Measurements from ENCODE around the gene CCDC102B. TPM values are rescaled to one million over a fixed set of nuclear protein-coding genes. Genes with fewer than 3 reads are reported as not detected.

Gene CCDC102B
- total and polyA plus RNA-seq, 2 experiments from 2014 or later: 1.3 to 2.1 TPM

DNA sequence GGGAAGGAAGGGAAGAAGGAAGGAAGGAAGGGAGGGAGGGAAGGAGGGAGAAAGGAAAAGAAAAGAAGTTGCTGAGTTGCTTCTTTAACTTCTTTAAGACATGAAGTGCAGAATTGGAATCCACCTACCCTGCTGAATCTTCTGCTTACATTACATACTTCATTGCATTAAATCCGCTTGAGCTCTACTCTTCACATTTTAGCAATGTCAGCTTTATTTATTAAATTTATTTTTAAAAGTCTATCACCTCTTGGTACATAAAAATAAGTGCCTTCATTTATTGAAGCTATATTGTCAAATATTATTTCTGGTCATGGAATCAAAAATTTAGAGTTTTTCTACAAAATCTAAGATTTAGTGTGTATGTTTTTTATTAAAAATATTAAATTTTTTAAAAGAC is 284.6 kb downstream of the CCDC102B start (continued):
- TF ChIP-seq, protein P1, sequence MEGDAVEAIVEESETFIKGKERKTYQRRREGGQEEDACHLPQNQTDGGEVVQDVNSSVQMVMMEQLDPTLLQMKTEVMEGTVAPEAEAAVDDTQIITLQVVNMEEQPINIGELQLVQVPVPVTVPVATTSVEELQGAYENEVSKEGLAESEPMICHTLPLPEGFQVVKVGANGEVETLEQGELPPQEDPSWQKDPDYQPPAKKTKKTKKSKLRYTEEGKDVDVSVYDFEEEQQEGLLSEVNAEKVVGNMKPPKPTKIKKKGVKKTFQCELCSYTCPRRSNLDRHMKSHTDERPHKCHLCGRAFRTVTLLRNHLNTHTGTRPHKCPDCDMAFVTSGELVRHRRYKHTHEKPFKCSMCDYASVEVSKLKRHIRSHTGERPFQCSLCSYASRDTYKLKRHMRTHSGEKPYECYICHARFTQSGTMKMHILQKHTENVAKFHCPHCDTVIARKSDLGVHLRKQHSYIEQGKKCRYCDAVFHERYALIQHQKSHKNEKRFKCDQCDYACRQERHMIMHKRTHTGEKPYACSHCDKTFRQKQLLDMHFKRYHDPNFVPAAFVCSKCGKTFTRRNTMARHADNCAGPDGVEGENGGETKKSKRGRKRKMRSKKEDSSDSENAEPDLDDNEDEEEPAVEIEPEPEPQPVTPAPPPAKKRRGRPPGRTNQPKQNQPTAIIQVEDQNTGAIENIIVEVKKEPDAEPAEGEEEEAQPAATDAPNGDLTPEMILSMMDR (conservative IDR thresholded peaks at IDR 0.05; ENCODE audit: low read depth in 2 of 2): no peak
- TF ChIP-seq STAT1 (IDR thresholded peaks at IDR 0.05; ENCODE audit: unreplicated experiment) (no peak), NANOG (IDR thresholded peaks at IDR 0.05; ENCODE audit: borderline replicate concordance) (no peak), EZH2 (IDR thresholded peaks at IDR 0.05; ENCODE audit: low read depth, unreplicated experiment) (no peak)

DNA sequence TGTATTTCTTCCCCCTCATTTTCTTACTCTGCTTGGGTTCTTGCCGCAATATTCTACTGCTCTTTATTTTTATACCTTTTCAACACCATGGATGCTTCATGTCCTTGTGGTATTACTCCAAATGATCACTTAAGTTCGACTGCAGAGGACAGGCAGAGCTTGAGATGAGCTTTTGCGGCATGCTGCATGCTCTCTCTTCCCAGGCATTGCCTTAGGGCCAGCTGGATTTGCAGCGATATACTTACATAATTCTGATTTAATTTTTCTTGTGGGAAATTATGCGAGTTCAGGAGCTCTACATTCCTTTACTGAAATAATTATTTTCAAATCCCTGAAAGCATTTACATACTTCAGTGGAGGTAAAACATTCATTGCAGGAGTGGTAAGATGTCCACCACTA is 288.1 kb downstream of the CCDC102B start:
- ATAC-seq (no peak), DNase-seq (ENCODE audit: low spot score) (no peak)
- Histone ChIP-seq H3F3A (replicated peaks; ENCODE audit: low read depth) (no peaks in the 10 kb centered on the region), H2AFZ (no peak overlapping the region; the same call in 1 of the 2 replicates), H3K27me3 (ENCODE audit: insufficient read depth) (no peaks in the 10 kb centered on the region), H3K9me2 (ENCODE audit: insufficient read depth) (no peaks in the 10 kb centered on the region), H3K4me1 (ENCODE audit: insufficient read depth) (peaks cover 7% of the 10 kb centered on the region; the same call in 1 of the 2 replicates), H3K36me3 (ENCODE audit: insufficient read depth) (no peaks in the 10 kb centered on the region), H4K20me1 (replicated peaks; ENCODE audit: insufficient read depth) (no peaks in the 10 kb centered on the region), H3K4me3 (no peak overlapping the region), H3K27ac (ENCODE audit: low read depth) (no peak overlapping the region), H3K4me2 (no peak overlapping the region), H3K79me2 (replicated peaks; ENCODE audit: insufficient read depth) (no peaks in the 10 kb centered on the region)
- no peaks in the 10 kb centered on the region for H3K36me3 Mint-ChIP-seq (ENCODE audit: low read depth)
- H3K27me3 Mint-ChIP-seq (ENCODE audit: insufficient read depth, low read depth, poor library complexity): no peaks in the 10 kb centered on the region
- H3K4me1 Mint-ChIP-seq: peaks cover 2% of the 10 kb centered on the region; the same call in 2 of the 3 replicates
- no peaks in the 10 kb centered on the region for H3K9me3 Mint-ChIP-seq
- H3K4me3 Mint-ChIP-seq: no peak overlapping the region
- no peak overlapping the region for H3K27ac Mint-ChIP-seq
- TF ChIP-seq EZH2 (IDR thresholded peaks at IDR 0.05; ENCODE audit: low read depth, unreplicated experiment): no peak
- TF ChIP-seq, protein P1 (conservative IDR thresholded peaks at IDR 0.05; ENCODE audit: low read depth in 2 of 2): no peak
- TF ChIP-seq STAT1 (IDR thresholded peaks at IDR 0.05; ENCODE audit: unreplicated experiment): no peak
- no peak for TF ChIP-seq POLR2AphosphoS5 (IDR thresholded peaks at IDR 0.05; ENCODE audit: low read depth)
- no peak for TF ChIP-seq ZNF331 (CRISPR knock-in tag; IDR thresholded peaks at IDR 0.05; ENCODE audit: low read depth)
- TF ChIP-seq, protein P2, sequence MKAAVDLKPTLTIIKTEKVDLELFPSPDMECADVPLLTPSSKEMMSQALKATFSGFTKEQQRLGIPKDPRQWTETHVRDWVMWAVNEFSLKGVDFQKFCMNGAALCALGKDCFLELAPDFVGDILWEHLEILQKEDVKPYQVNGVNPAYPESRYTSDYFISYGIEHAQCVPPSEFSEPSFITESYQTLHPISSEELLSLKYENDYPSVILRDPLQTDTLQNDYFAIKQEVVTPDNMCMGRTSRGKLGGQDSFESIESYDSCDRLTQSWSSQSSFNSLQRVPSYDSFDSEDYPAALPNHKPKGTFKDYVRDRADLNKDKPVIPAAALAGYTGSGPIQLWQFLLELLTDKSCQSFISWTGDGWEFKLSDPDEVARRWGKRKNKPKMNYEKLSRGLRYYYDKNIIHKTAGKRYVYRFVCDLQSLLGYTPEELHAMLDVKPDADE (IDR thresholded peaks at IDR 0.05): no peak
- TF ChIP-seq, protein P3, sequence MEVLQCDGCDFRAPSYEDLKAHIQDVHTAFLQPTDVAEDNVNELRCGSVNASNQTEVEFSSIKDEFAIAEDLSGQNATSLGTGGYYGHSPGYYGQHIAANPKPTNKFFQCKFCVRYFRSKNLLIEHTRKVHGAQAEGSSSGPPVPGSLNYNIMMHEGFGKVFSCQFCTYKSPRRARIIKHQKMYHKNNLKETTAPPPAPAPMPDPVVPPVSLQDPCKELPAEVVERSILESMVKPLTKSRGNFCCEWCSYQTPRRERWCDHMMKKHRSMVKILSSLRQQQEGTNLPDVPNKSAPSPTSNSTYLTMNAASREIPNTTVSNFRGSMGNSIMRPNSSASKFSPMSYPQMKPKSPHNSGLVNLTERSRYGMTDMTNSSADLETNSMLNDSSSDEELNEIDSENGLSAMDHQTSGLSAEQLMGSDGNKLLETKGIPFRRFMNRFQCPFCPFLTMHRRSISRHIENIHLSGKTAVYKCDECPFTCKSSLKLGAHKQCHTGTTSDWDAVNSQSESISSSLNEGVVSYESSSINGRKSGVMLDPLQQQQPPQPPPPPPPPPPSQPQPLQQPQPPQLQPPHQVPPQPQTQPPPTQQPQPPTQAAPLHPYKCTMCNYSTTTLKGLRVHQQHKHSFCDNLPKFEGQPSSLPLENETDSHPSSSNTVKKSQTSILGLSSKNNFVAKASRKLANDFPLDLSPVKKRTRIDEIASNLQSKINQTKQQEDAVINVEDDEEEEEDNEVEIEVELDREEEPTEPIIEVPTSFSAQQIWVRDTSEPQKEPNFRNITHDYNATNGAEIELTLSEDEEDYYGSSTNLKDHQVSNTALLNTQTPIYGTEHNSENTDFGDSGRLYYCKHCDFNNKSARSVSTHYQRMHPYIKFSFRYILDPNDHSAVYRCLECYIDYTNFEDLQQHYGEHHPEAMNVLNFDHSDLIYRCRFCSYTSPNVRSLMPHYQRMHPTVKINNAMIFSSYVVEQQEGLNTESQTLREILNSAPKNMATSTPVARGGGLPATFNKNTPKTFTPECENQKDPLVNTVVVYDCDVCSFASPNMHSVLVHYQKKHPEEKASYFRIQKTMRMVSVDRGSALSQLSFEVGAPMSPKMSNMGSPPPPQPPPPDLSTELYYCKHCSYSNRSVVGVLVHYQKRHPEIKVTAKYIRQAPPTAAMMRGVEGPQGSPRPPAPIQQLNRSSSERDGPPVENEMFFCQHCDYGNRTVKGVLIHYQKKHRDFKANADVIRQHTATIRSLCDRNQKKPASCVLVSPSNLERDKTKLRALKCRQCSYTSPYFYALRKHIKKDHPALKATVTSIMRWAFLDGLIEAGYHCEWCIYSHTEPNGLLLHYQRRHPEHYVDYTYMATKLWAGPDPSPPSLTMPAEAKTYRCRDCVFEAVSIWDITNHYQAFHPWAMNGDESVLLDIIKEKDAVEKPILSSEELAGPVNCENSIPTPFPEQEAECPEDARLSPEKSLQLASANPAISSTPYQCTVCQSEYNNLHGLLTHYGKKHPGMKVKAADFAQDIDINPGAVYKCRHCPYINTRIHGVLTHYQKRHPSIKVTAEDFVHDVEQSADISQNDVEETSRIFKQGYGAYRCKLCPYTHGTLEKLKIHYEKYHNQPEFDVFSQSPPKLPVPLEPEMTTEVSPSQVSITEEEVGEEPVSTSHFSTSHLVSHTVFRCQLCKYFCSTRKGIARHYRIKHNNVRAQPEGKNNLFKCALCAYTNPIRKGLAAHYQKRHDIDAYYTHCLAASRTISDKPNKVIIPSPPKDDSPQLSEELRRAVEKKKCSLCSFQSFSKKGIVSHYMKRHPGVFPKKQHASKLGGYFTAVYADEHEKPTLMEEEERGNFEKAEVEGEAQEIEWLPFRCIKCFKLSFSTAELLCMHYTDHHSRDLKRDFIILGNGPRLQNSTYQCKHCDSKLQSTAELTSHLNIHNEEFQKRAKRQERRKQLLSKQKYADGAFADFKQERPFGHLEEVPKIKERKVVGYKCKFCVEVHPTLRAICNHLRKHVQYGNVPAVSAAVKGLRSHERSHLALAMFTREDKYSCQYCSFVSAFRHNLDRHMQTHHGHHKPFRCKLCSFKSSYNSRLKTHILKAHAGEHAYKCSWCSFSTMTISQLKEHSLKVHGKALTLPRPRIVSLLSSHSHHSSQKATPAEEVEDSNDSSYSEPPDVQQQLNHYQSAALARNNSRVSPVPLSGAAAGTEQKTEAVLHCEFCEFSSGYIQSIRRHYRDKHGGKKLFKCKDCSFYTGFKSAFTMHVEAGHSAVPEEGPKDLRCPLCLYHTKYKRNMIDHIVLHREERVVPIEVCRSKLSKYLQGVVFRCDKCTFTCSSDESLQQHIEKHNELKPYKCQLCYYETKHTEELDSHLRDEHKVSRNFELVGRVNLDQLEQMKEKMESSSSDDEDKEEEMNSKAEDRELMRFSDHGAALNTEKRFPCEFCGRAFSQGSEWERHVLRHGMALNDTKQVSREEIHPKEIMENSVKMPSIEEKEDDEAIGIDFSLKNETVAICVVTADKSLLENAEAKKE (CRISPR knock-in tag; IDR thresholded peaks at IDR 0.05): no peak
- no peak for TF ChIP-seq JUNB (IDR thresholded peaks at IDR 0.05; ENCODE audit: unreplicated experiment)
- TF ChIP-seq CREB1 (CRISPR knock-in tag; IDR thresholded peaks at IDR 0.05; ENCODE audit: low read depth): no peak
- TF ChIP-seq NANOG (IDR thresholded peaks at IDR 0.05; ENCODE audit: borderline replicate concordance): no peak
- no peak for TF ChIP-seq ZNF114 (CRISPR knock-in tag; IDR thresholded peaks at IDR 0.05)
